ENCODE results near the gene ARID1A.

GRCh38 chr1:26784023-26784871, 88.4 kb downstream of the ARID1A start:
- TF ChIP-seq CEBPB (IDR thresholded peaks at IDR 0.05) = no peak
- TF ChIP-seq MAX (IDR thresholded peaks at IDR 0.05) = no peak
- TF ChIP-seq EP300 (IDR thresholded peaks at IDR 0.05; ENCODE audit: borderline replicate concordance) = no peak
- no peak for TF ChIP-seq TAF1 (IDR thresholded peaks at IDR 0.05; ENCODE audit: low read depth)
- no peak for TF ChIP-seq REST (IDR thresholded peaks at IDR 0.05; ENCODE audit: low read depth)
- TF ChIP-seq RAD21 (IDR thresholded peaks at IDR 0.05; ENCODE audit: low read depth) = no peak; the same call in 1 of the 2 replicates
- no peak for TF ChIP-seq USF1 (IDR thresholded peaks at IDR 0.05)
- TF ChIP-seq YY1 (IDR thresholded peaks at IDR 0.05; ENCODE audit: low read depth) = no peak
- TF ChIP-seq EGR1 (IDR thresholded peaks at IDR 0.05) = no peak
- TF ChIP-seq FOXM1 (IDR thresholded peaks at IDR 0.05; ENCODE audit: borderline replicate concordance, low read depth) = no peak
- TF ChIP-seq TCF12 (IDR thresholded peaks at IDR 0.05; ENCODE audit: low read depth) = no peak
- TF ChIP-seq NFIC (IDR thresholded peaks at IDR 0.05) = peak; percentile 70
- TF ChIP-seq TEAD4 (IDR thresholded peaks at IDR 0.05) = no peak
- no peak for TF ChIP-seq ZBTB7A (IDR thresholded peaks at IDR 0.05; ENCODE audit: low read depth)

All from Ishikawa (cell line).